HepG2 (cell line): ENCODE results near the gene GNAI2. TPM values are rescaled to one million over a fixed set of nuclear protein-coding genes. Genes with fewer than 3 reads are reported as not detected.

Source experiments
- AHR ChIP-seq: IDR thresholded peaks from 2 replicates; pipeline ENCODE4 v1.6.1; 2018; ENCODE audit warnings: missing genetic modification reagents, missing compliant biosample characterization
- ARHGAP35 ChIP-seq: sonication (generic); formaldehyde crosslinking; IDR thresholded peaks from 2 replicates; pipeline ENCODE4 v1.9.0; 2022; ENCODE audit warnings: mild to moderate bottlenecking, inconsistent platforms, moderate library complexity, missing genetic modification reagents, borderline replicate concordance
- HMGA1 ChIP-seq: sonication (generic); formaldehyde crosslinking; conservative IDR thresholded peaks from 2 replicates; pipeline ENCODE4 v1.4.0; 2020; ENCODE audit warnings: missing genetic modification reagents
- HNF4A ChIP-seq: sonication (generic); formaldehyde crosslinking; IDR thresholded peaks from 2 replicates; pipeline ENCODE4 v1.4.0; 2020; ENCODE audit warnings: missing genetic modification reagents
- JUN ChIP-seq: sonication (generic); formaldehyde crosslinking; IDR thresholded peaks from 2 replicates; pipeline ENCODE4 v1.4.0; 2020; ENCODE audit warnings: mild to moderate bottlenecking, missing genetic modification reagents
- KLF13 ChIP-seq: sonication (generic); formaldehyde crosslinking; IDR thresholded peaks from 2 replicates; pipeline ENCODE4 v1.4.0; 2020; ENCODE audit warnings: mild to moderate bottlenecking, missing genetic modification reagents
- KMT2A ChIP-seq: sonication (generic); formaldehyde crosslinking; IDR thresholded peaks from 2 replicates; pipeline ENCODE4 v1.4.0; 2020; ENCODE audit warnings: missing genetic modification reagents
- MAF1 ChIP-seq: sonication (generic); formaldehyde crosslinking; IDR thresholded peaks from 2 replicates; pipeline ENCODE4 v1.5.0; 2020; ENCODE audit warnings: missing genetic modification reagents, borderline replicate concordance
- MIER2 ChIP-seq: IDR thresholded peaks from 2 replicates; pipeline ENCODE4 v1.6.1; 2016; ENCODE audit warnings: missing biosample characterization, missing genetic modification reagents
- NPAS2 ChIP-seq: sonication (generic); formaldehyde crosslinking; IDR thresholded peaks from 2 replicates; pipeline ENCODE4 v1.8.0; 2022; ENCODE audit warnings: mild to moderate bottlenecking, missing genetic modification reagents, borderline replicate concordance
- RFX3 ChIP-seq: IDR thresholded peaks from 2 replicates; pipeline ENCODE4 v1.6.1; 2016; ENCODE audit warnings: missing biosample characterization, missing genetic modification reagents
- SP4 ChIP-seq: sonication (generic); formaldehyde crosslinking; IDR thresholded peaks from 2 replicates; pipeline ENCODE4 v1.8.1; 2023; ENCODE audit warnings: mild to moderate bottlenecking, missing genetic modification reagents
- SPEN ChIP-seq: sonication (generic); formaldehyde crosslinking; IDR thresholded peaks from 2 replicates; pipeline ENCODE4 v1.5.1; 2020; ENCODE audit warnings: low read depth, mild to moderate bottlenecking, missing genetic modification reagents
- TP53 ChIP-seq: sonication (generic); formaldehyde crosslinking; conservative IDR thresholded peaks from 2 replicates; pipeline ENCODE4 v1.4.0; 2020; ENCODE audit warnings: missing genetic modification reagents
- ZEB1 ChIP-seq: IDR thresholded peaks from 2 replicates; pipeline ENCODE4 v1.6.1; 2012; ENCODE audit warnings: mild to moderate bottlenecking, low read depth, inconsistent platforms; ENCODE audit not compliant: insufficient replicate concordance
- ZFY ChIP-seq: sonication (generic); formaldehyde crosslinking; IDR thresholded peaks from 2 replicates; pipeline ENCODE4 v1.4.0; 2020; ENCODE audit warnings: missing genetic modification reagents
- ZMYM3 ChIP-seq: sonication (generic); formaldehyde crosslinking; IDR thresholded peaks from 2 replicates; pipeline ENCODE4 v1.5.1; 2020; ENCODE audit warnings: mild to moderate bottlenecking, missing genetic modification reagents
- ZNF205 ChIP-seq: IDR thresholded peaks from 2 replicates; pipeline ENCODE4 v1.6.1; 2018; ENCODE audit warnings: missing biosample characterization, missing genetic modification reagents
- ZNF256 ChIP-seq: sonication (generic); formaldehyde crosslinking; conservative IDR thresholded peaks from 2 replicates; pipeline ENCODE4 v1.4.0; 2020; ENCODE audit warnings: missing genetic modification reagents
- ZNF747 ChIP-seq: sonication (generic); formaldehyde crosslinking; IDR thresholded peaks from 2 replicates; pipeline ENCODE4 v1.8.1; 2023; ENCODE audit warnings: missing genetic modification reagents, mild to moderate bottlenecking, borderline replicate concordance
- polyA plus RNA-seq, 8 experiments: library from polyadenylated mRNA; depleted of rRNA in 3 of 8; stranded (reverse) in 7 of 8; unstranded in 1 of 8; fragments of >200 nt; fragmentation: Illumina TruSeq in 4 of 8; extraction: Trizol in 4 of 8; gene quantifications; 2 replicates each; pipeline versions ENCODE4 v1.2.1 to v1.2.3, GENCODE V29; 2011 to 2016; ENCODE audit warnings: low read depth in 4 of 8, missing spikeins in 1 of 8, mixed read lengths in 1 of 8; ENCODE audit not compliant: insufficient read depth in 1 of 8
- total RNA-seq, 5 experiments: library from RNA; depleted of rRNA; stranded (reverse); fragments of >200 nt; fragmentation: Illumina TruSeq; extraction: Trizol; gene quantifications; 2 replicates each; pipeline ENCODE4 v1.2.3, GENCODE V29; 2016; ENCODE audit warnings: low read depth in 1 of 5
- TF ChIP-seq, protein P1 (sequence below), 2 experiments: sonication (generic) in 1 of 2; formaldehyde crosslinking in 1 of 2; IDR thresholded peaks; 2 replicates each; pipeline versions ENCODE4 v1.4.0 to v1.6.1; 2016 to 2020; ENCODE audit warnings: borderline replicate concordance in 1 of 2, low read depth in 1 of 2, mild to moderate bottlenecking in 1 of 2, missing genetic modification reagents in 1 of 2
- TF ChIP-seq, protein P2 (sequence below): sonication (generic); formaldehyde crosslinking; IDR thresholded peaks from 2 replicates; pipeline ENCODE4 v1.4.0; 2020; ENCODE audit warnings: missing genetic modification reagents

The GNAI2 gene
- total and polyA plus RNA-seq, 2 of the 13 experiments (the other 11 are each of a cell fraction or from before 2014, with no cell fraction given) = 51.1 to 66.2 TPM

DNA sequence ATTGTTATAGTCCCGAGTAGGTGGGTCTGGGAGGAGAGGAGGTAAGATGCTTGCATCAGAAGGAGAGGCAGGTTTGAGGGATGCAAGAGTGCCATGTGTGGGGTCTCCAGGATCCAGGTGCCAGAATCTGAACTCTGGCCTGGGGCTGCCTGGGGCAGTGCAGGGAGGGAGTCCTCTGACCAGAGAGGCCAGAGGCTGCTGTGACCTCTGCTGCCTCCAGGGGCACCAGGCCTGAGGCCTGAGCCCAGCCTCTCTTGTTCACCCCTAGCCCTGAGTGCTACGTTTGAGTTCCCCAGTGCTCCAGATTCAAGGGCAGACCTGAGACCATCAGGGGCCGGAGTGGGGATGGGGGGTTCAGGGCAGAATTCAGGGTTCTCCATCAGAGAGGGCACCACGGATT is 23.5 kb upstream of the GNAI2 start (continued):
- TF ChIP-seq, protein P1, sequence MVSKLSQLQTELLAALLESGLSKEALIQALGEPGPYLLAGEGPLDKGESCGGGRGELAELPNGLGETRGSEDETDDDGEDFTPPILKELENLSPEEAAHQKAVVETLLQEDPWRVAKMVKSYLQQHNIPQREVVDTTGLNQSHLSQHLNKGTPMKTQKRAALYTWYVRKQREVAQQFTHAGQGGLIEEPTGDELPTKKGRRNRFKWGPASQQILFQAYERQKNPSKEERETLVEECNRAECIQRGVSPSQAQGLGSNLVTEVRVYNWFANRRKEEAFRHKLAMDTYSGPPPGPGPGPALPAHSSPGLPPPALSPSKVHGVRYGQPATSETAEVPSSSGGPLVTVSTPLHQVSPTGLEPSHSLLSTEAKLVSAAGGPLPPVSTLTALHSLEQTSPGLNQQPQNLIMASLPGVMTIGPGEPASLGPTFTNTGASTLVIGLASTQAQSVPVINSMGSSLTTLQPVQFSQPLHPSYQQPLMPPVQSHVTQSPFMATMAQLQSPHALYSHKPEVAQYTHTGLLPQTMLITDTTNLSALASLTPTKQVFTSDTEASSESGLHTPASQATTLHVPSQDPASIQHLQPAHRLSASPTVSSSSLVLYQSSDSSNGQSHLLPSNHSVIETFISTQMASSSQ (IDR thresholded peaks at IDR 0.05; ENCODE audit: low read depth) = no peak
- TF ChIP-seq, protein P1 (CRISPR knock-in tag; IDR thresholded peaks at IDR 0.05; ENCODE audit: borderline replicate concordance) = 0 out of 2 replicates have a peak, but pooled peaks have one; percentile 23
- TF ChIP-seq SP4 (CRISPR knock-in tag) (no peak), ZNF205 (CRISPR knock-in tag) (no peak), ZMYM3 (CRISPR knock-in tag) (no peak), KLF13 (CRISPR knock-in tag) (no peak), KMT2A (no peak), SPEN (CRISPR knock-in tag) (0 out of 2 replicates have a peak, but pooled peaks have one; percentile 7), ARHGAP35 (no peak), TP53 (CRISPR knock-in tag) (no peak), MIER2 (no peak), MAF1 (no peak), NPAS2 (no peak), HNF4A (CRISPR knock-in tag) (peak; percentile 34; the same call in 1 of the 2 replicates), ZNF256 (CRISPR knock-in tag) (no peak), JUN (no peak), RFX3 (CRISPR knock-in tag) (no peak), ZFY (CRISPR knock-in tag) (peak; percentile 44), ZNF747 (CRISPR knock-in tag) (no peak), AHR (CRISPR knock-in tag) (no peak), HMGA1 (no peak), ZEB1 (no peak)
- TF ChIP-seq, protein P2, sequence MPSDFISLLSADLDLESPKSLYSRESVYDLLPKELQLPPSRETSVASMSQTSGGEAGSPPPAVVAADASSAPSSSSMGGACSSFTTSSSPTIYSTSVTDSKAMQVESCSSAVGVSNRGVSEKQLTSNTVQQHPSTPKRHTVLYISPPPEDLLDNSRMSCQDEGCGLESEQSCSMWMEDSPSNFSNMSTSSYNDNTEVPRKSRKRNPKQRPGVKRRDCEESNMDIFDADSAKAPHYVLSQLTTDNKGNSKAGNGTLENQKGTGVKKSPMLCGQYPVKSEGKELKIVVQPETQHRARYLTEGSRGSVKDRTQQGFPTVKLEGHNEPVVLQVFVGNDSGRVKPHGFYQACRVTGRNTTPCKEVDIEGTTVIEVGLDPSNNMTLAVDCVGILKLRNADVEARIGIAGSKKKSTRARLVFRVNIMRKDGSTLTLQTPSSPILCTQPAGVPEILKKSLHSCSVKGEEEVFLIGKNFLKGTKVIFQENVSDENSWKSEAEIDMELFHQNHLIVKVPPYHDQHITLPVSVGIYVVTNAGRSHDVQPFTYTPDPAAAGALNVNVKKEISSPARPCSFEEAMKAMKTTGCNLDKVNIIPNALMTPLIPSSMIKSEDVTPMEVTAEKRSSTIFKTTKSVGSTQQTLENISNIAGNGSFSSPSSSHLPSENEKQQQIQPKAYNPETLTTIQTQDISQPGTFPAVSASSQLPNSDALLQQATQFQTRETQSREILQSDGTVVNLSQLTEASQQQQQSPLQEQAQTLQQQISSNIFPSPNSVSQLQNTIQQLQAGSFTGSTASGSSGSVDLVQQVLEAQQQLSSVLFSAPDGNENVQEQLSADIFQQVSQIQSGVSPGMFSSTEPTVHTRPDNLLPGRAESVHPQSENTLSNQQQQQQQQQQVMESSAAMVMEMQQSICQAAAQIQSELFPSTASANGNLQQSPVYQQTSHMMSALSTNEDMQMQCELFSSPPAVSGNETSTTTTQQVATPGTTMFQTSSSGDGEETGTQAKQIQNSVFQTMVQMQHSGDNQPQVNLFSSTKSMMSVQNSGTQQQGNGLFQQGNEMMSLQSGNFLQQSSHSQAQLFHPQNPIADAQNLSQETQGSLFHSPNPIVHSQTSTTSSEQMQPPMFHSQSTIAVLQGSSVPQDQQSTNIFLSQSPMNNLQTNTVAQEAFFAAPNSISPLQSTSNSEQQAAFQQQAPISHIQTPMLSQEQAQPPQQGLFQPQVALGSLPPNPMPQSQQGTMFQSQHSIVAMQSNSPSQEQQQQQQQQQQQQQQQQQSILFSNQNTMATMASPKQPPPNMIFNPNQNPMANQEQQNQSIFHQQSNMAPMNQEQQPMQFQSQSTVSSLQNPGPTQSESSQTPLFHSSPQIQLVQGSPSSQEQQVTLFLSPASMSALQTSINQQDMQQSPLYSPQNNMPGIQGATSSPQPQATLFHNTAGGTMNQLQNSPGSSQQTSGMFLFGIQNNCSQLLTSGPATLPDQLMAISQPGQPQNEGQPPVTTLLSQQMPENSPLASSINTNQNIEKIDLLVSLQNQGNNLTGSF = no peak
